ENCODE measurements around the gene SQSTM1. TPM values are rescaled to one million over a fixed set of nuclear protein-coding genes. Genes with fewer than 3 reads are reported as not detected.

SQSTM1 gene
- total RNA-seq, 1 experiment from 2014 or later = 984 TPM

DNA sequence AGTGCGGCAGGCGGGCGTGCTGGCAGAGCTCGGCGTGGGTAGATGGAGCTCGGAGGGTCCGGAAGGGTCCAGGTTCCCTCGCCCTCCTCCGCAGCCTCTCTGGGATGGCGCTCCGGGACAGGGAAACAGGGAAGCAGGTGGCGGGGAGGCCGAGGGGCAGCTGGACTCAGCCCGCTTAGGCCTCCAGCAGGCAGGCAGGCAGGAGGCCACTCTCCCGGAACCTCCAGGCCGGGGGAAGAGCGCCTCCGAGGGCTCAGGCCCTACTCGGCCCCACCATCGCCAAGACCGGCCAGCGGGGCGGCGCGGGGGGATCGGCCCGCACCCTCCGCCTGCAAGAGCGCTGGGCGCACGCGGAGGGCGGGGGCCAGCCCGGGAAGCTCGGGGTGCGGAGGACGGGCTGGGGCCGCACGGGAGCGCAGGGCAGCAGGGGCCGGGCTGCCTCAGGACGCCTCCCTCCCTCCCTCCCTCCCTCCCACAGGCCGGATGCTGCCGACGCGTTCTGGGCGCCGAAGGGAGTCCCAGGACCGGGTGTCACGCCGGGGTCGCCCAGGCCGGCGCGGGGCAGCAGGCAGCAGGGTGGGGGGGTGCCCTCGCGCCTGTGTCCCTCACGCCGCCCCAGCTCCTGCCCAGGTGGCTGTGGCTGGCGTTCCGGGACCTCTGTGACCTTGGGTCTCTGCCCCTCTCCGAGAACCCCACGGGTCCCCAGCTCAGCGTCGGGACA, 15.0 kb upstream of the SQSTM1 start:
- DNase-seq (ENCODE audit: low read depth) = no peak

DNA sequence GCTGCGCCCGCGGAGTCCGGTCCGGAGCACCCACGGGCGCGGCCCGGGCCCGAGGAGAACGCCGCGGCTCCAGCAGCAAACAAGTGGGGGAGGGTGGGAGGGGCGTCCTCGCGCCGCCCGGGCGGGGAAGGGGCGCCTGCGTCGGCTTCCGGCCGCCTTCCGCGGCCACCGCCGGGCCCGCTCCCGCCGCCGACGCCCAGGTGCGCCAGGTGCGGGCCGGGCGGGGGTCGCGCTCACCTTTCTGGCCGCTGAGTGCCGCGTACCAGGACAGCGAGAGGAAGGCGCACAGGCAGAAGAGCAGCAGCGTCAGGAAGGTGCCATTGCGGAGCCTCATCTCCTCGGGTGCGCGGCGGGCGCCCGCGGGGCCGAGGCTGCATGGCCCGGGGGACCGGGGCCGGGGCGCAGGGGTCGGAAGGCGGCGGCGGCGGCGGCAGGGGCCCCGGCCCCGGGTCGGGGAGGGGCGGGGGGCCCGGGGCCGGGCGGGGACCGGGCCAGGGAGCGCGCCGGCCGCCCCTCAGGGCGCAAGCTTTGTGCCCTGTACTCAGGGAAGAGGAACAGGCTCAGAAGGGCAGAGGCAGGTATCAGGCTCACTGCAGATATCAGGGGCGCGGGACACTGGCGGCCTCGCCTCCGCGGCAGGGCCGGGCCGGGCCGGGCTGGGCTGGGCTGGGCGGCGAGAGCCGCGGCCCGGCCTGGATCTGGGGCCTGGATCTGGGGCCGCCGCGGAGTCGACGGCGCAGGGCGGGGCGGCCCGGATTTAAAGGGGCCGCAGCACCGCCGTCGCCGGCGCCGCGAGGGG, 14.3 kb upstream of the SQSTM1 start, which contains the start of gene MGAT4B:
Gene MGAT4B (minus strand): TSS at position 617 of the 799 bp plus-strand sequence. CDS start 283 bp downstream, at position 334.
- peak; percentile 71 for DNase-seq (ENCODE audit: low read depth)

DNA sequence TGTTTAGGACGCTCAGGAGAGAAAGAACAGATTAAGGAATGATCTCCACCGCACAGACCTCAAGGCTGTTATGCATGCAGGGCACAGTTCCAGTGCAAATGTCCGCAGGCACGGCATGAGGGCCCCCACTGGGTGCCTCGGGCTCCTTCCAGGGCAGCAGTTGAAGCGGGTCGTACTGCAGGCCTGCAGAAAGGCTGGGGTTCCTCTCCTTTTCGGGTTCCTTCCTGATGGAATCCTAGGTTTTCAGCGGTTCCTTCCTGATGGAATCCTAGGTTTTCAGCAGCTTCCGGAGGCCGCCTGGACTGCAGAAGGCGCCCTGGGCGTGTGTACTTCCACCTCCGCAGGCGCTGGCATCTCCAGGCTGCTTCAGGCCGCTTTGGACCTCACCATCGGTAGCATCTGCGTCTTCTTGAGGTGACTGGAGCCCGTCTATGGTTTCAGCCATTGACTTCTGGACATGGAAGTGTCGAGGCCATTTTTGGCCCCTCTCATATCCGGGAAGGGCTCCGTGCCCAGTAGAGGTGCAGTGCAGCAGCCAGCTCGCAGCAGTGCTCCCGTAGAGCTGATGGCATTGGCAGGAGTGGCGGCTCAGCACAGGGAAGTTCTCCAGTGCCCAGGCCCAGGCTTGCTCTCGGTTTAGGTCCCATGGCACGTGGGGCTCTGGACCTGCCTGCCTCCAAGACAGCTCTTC, 8.4 kb upstream of the SQSTM1 start:
- no peak for DNase-seq (ENCODE audit: low read depth)

DNA sequence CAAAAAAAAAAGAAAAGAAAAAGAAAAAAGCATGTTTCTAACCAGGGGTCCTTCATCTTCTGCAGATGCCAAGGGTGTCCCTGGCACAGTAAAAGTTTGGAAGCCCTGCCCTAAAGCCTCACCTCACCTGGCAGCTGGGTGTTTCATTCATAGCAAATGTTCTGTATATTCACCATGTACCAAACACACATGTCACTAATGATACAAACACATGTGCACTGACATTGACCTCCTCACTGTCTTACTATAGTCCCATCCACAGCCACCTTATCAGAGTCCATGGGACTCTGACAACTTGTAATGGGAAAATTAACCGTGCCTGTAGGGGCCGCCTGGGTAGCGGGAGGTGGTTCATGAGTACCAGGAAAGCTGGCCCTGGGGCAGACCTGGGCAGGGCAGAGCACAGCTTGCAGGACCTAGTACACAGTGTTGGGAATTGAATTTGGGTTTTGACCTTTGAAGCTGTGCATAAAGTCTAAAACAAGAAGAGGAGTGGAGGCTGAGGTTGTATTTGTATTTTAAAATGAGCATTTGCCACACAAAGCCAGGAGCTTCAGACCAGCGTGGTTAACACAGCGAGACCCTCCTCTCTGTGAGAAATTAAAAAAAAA, 7.6 kb upstream of the SQSTM1 start:
- no peak for DNase-seq (ENCODE audit: low read depth)

DNA sequence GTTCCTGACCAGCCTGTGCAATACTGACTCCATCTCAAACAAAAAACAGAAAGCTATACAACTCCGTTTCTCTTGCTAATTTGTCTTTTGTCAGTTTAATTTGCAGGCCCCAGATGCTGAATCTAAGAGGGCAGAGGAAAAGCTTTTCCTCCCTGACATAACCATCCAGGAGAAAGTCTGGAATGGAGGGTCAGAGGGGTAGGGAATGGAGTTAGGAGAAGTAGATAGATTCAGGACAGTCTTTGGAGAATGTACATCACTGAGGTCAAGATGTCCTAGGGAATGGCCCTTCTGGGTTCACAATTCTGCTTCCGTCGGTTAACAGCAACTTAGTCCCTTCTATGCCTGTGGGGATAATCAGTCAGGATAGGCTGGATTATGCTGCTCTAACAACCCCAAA, 6.6 kb upstream of the SQSTM1 start:
- no peak for DNase-seq (ENCODE audit: low read depth)

DNA sequence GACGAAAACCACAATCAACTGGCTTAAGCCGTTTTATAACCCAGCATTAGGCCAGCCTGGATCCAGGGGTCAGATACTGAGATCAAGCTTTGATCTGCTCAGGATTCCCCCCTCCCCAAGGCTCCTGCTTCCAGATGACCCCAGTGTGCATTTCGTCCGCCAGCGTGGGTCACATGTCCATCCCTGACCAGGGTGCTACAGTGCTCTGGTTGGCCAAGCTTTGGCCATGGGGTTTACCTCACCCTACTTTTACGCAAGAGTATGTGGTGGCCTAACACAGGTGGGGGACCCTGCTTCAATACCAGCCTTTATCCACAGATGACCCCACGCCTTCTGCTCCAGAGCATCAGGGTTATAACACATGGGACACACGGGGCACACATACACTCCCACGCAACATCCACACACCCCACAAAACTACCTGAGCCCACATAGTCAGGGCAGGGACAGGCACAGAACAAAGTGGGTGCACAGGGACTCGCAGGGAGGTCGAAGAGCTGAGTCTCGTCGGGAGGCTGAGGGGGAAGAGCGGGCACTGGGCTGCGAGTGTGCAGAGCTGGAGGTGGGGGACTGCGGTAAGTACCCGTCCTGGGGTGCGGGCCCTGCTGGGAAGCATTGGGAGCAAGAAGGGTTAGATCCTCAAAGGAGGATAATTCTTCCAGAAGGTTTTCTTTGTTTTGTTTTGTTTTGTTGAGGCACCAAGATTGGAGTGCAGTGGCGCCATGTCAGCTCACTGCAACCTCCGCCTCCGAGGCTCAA, 5.0 kb upstream of the SQSTM1 start:
- DNase-seq (ENCODE audit: low read depth) = no peak

DNA sequence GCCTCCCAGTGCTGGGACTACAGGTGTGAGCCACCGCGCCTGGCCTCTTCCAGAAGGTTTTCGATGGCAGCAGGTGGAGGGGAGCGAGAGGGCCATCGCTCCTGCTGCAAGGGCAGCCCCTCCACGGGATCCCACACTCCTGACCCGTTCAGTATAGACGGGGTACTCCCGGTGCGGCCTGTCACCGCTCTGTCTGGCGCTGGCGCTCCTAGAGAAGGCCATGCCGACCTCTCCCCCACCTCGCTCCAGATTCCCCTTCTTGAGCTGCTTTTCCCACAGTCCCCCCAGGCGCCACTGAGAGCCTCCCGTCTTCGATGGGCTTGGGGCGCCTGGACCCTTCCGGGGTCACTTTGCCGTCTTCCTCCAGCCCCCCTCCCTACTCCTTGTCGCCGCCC, 4.3 kb upstream of the SQSTM1 start:
- DNase-seq (ENCODE audit: low read depth) = no peak

DNA sequence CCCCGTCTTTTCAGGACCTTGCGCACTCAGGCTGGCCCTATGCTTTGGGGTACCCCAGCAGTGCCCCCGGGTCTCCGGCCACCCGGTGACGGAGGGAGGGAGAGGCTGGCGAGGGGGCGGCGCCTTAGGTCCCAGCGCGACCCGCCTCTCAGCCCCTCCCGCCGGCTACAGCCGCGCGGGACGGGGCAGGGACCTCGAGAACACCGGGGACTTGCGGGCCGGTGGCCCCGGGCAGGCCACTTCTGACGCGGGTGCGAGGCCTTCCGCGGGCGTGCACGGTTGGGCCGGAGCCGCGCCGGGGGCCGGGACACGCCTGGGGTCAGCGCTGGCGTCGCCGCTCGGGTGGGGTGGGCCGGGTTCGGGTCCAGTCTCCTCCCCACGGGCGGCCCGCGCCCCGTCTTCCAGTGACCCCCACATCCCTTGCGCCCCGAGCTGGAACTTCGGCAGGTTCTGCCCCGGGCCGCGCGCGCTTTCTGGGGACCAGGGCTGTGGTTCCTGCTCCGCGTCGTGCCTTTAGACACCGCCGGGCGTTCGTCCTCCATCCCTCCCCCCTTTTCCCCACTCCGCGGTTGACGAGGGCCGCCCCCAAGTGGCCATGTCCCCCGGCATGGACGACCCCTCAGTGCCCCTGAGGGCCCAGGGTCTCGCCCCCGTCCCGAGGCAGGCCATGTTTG, 3.8 kb upstream of the SQSTM1 start:
- DNase-seq (ENCODE audit: low read depth) = no peak

DNA sequence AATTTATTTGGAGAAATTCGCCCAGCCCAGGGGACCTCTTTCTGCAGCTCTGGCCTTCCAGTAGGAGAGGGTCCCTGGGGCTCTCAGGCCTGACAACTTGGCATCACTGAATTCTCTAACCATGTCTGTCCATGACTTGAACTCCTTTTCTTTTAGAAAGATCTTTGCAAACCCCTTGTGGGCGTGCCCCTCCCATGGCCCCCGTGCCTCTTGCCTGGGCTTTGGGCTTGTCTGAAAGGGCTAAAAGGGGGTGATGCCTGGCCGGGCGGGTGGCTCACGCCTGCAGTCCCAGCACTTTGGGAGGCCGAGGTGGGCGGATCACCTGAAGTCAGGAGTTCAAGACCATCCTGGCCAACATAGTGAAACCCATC, 3.2 kb upstream of the SQSTM1 start:
- no peak for DNase-seq (ENCODE audit: low read depth)

DNA sequence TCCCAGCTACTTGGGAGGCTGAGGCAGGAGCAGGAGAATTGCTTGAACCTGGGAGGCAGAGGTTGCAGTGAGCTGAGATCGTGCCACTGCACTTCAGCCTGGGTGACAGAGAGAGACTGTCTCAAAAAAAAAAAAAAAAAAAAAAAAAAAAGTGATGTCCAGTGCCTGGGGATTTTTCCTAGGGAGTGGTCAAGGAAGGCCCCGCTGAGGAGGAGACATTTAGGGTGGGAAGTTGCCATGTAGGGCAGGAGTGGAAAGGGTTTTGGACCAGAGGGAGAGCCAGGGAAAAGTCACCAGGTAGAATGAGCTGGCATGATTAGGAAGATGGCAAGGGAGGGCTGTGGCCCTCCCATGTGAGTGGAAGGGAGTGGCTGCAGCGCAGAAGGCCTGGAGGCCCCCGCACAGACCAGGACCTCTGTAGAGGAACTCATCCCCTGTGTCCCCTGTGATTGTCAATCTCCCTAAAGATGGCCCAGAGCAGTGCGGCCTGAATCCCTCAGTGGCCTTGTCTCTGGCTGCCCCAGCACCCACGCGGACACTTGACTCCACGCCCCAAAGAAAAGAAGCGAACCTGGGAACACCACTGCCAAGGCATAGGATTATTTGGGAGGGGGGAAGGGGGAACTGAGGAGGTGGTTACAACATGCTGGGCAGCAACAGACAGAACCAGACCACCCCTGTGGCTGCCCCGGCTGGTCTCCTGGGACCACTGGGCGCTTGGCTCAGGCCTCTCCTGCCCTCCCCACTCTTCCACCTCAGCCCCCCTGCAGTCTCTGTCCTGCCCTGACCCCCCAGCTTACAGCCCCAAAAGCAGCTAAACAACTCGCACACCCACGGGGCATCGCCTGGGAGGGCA, 2.6 kb upstream of the SQSTM1 start:
- DNase-seq (ENCODE audit: low read depth) = no peak

DNA sequence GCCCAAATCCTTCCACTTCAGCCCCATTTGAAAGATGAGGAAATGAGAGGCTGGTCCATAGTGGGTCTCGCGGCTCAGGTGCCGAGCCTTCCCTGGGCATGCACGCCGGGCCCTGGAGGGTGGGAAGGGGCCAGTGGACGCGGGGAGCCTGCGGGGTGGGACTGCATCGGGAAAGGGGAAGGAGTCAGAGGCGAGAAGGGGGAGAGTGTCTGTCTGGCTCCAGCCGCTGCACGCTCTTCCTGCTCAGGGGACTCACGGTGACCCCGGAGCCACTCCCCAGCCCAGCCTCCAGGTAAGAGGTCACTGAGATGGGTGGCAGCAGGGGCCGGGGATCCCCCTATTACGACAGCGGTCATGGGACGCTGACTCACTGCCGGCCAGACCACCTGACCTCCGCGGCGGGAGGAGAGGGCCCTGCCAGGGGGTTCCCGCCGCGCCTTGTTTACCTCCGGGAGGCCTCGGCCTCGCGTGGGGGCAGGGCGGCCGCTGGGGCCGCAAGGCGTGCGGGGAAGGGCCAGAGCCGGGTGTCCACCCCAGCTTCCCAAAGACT, 1.9 kb upstream of the SQSTM1 start:
- peak; percentile 96 for DNase-seq (ENCODE audit: low read depth)

DNA sequence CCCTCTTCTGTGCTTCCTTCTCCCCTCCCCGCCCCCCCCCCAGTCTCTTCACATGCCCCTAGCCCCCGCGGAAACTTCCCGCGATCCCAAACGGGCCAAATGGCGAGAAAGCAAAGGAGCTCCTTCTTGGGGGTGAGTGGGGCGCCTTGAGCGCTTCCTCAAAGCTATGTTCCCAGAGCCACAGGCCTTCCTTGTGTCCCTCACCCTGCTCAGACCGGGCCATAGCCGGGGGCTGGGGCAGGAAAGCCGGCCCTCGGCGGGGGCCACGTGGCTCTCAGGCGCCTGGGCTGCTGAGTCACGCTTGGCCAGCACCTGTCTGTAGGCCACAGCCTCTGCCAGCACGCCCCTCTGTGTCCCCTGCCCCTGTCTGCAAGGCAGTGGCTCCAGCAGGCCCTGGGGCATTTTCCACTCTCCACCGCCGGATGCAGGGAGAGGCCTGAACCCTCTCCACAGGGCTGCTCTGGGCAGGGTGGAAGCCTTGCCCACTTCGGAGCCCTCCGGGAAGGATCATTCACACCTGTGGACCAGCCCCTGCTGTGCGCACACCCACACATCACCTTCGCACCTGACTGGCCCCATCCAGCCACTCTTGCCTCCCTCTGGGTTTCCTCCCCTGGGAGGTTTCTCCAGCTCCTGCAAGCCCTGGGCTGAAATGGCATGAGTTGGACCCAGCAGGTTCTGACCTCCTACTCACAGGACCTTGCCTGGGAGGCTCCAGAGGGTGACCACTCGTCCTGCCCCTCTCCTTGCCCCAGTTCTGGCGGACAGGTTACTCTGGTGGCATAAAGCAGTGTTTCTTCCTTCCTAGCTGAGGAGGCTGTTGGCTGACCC, 1.2 kb upstream of the SQSTM1 start:
- peak; percentile 82 for DNase-seq (ENCODE audit: low read depth)

DNA sequence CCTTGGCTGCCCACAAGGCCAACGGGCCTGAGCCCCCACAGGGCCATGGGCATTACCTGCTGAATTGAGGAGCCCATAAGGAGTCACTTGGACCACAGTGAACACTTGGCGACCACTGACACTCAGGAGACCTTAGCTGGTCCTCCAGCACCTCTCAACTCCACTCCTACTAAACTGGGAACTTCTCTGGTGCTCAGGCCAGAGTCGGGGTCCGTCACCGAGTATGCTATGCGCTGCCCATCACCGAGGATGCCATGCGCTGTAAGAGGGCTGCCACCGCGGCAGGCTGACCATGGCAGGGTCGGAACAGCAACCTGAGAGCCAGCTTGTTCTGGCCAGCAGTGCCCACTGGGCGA, 600 bp upstream of the SQSTM1 start:
- no peak for DNase-seq (ENCODE audit: low read depth)

DNA sequence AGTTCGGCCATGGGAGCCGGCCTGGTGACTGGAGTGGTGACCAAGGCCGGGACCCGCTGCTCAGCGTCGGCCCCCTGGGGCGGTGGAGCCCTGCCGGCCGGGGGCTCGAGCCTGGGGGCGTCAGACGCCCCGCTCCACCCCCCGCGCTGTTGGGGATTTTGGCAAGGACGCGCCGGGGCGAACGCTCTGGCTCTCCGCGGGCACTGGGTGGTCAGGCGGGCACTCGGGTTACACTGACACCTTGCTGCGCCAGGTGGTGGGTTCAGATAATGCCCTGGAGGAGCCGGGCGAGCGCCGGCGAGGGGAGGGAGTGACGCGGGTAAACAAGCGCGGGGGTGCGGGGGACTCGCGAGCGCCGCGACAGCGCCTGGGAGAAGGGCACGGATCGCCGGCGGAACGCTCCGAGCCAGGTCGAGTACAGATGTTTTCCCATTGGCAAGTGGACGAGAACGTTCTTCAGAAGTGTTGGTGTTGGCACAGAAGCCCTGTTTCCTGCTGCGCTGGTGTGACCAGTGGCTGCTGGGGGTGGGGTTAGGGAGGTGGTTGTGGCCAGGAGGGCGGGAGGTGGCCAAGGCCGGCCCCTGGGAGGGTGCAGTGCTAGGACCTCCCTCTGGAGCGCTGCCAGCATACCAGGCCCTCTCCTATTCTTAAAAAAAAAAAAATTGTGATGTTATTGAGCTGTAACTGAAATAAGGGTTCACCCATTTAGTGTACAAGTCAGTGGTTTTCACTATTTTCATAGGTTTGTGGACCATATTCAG, 773 bp downstream of the SQSTM1 start:
- DNase-seq (ENCODE audit: low read depth) = peak; percentile 86

DNA sequence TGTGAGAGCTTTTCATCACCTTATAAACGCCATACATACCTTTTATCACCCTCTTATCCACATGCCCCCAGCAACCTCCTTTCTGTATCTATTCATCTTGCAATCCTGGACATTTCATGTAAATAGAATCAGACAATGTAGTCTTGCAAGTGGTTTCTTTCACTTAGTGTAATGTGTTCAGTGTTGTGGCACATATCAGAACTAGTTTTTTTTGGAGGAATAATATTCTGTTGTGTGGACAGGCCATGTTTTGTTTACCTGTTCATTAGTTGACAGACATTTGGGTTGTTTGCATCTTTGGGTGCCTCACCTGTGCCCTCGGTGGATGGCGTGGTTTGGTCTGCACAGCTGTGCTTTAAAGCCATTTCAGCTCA, 1.3 kb downstream of the SQSTM1 start:
- DNase-seq (ENCODE audit: low read depth) = no peak

DNA sequence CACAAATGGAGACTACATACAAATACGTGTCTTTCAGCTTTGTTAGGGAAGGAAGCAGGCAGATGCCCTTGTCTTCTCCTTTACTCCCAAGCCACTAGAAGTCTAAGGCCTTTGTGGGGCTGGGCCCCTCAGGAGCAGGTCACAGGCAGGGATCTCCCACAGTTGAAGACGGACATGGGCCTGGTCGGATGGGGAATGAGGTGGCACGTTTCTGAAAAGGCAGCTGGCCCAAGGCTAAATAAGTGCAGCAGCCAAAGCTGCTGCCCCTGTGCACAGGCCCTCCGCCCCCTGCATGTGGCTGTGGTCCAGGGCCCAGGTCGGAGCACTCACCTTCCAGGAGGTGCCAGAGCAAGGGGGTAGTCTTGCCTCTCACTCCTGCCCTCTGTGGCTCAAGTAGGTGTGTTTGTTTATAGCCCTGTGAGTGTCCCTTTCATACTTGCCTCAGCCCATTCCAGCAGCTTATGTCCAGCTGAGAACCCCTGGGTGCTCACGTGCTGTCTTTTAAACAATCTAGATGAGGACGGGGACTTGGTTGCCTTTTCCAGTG, 1.8 kb downstream of the SQSTM1 start:
- no peak for DNase-seq (ENCODE audit: low read depth)
